Gastrocnemius medialis (tissue), 4 donors: ENCODE measurements around the gene MARF1. TPM values are rescaled to one million over a fixed set of nuclear protein-coding genes. Genes with fewer than 3 reads are reported as not detected.
"Not testable (repeated sequence)": the region's sequence is repeated elsewhere in the genome, so short reads cannot be mapped to it uniquely, and the experiment has no call there.

Source experiments
- ATAC-seq, 2 donors: fragments of 150-250 bp; one replicate each; pipeline ENCODE4 v1.9.1; 2016
- DNase-seq, 2 donors: peaks; one replicate each; pipeline ENCODE4 v3.0.0-alpha.2; 2019
- H3K27ac ChIP-seq, 4 donors: fragments of 200-600 bp; sonication (generic); 1 replicate in 1 of 4; 2 replicates in 3 of 4; pipeline ENCODE4 v1.5.1; 2016 to 2018; ENCODE audit warnings: mild to moderate bottlenecking in 2 of 4, moderate library complexity in 1 of 4
- H3K27me3 ChIP-seq, 3 donors: fragments of 200-600 bp; sonication (generic) in 2 of 3; 1 replicate in 1 of 3; 2 replicates in 2 of 3; pipeline versions ENCODE4 v1.5.1 to v1.6.0; 2016 to 2019; ENCODE audit warnings: mild to moderate bottlenecking in 1 of 3, moderate library complexity in 1 of 3
- H3K36me3 ChIP-seq, 2 donors: fragments of 200-600 bp; sonication (generic) in 1 of 2; one replicate each; pipeline ENCODE4 v1.5.1; 2017 to 2018
- H3K4me1 ChIP-seq, 2 donors: fragments of 200-600 bp; sonication (generic) in 1 of 2; one replicate each; pipeline ENCODE4 v1.5.1; 2016 to 2017; ENCODE audit warnings: mild to moderate bottlenecking in 2 of 2
- H3K4me3 ChIP-seq, 4 donors: fragments of 200-600 bp; sonication (generic) in 3 of 4; 1 replicate in 1 of 4; 2 replicates in 3 of 4; pipeline ENCODE4 v1.5.1; 2016 to 2019; ENCODE audit warnings: mild to moderate bottlenecking in 2 of 4
- H3K9me3 ChIP-seq, 3 donors: fragments of 200-600 bp; sonication (generic) in 2 of 3; 1 replicate in 1 of 3; 2 replicates in 2 of 3; pipeline ENCODE4 v1.5.1; 2016 to 2019
- POLR2A ChIP-seq, 2 donors: fragments of 450-650 bp; IDR thresholded peaks; one replicate each; pipeline ENCODE4 v1.6.1; 2017; ENCODE audit warnings: antibody characterized with exemption in 2 of 2, mild to moderate bottlenecking in 2 of 2, moderate library complexity in 2 of 2
- in situ Hi-C, 4 donors: fragments of 200-750 bp; cut with MboI; loops; one replicate each; pipeline versions ENCODE4 v1.15.0 to v1.8.0; 2017; ENCODE audit warnings: low sequenced_read_pairs in 4 of 4
- intact Hi-C: fragments of 100-400 bp; cut with DNase I; formaldehyde crosslinking; loops from one replicate; pipeline ENCODE4 v1.15.1; 2023; ENCODE audit warnings: low total_unique reads
- total RNA-seq, 4 donors: library from RNA; depleted of rRNA; stranded (reverse); fragments of >200 nt; gene quantifications; one replicate each; pipeline versions ENCODE4 v1.1.0 to v1.2.3, GENCODE V29; 2016
- TF ChIP-seq, protein P1 (sequence below), 5 experiments: fragments of 450-650 bp in 3 of 5; fragments of 200-600 bp in 2 of 5; sonication (generic) in 2 of 5; IDR thresholded peaks in 4 of 5; conservative IDR thresholded peaks in 1 of 5; 1 replicate in 4 of 5; 2 replicates in 1 of 5; pipeline ENCODE4 v1.5.1; 2016 to 2019; ENCODE audit warnings: antibody characterized with exemption in 5 of 5, mild to moderate bottlenecking in 3 of 5, moderate library complexity in 3 of 5

MARF1 gene
- total RNA-seq, 4 donors from 2014 or later: 19.5 to 29.8 (median 26.5) TPM

DNA sequence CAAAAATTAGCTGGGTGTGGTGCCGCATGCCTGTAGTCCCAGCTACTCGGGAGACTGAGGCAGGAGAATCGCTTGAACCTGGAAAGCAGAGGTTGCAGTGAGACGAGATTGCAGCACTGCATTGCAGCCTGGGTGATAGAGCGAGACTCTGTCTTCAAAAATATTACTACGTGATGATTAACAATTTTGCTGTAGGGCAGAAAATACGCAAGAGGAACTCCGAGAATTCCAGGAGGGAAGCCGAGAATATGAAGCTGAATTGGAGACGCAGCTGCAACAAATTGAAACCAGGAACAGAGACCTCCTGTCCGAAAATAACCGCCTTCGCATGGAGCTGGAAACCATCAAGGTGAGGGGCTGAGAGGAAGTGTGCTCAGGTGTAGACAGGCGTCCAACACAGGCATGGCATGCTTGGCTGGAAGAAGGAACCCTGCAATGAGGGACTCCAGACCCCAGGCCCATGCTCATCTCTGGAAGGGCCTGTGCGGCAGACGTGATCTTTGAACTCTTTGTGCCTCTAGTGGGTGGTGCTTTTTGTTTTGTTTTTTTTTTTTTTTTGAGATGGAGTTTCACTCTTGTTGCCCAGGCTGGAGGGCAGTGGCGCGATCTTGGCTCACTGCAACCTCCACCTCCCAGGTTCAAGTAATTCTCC is 24.3 kb upstream of the MARF1 start:
- Histone ChIP-seq H3K27ac (no peak overlapping the region), H3K9me3 (no peaks in the 10 kb centered on the region), H3K4me3 (no peak overlapping the region), H3K27me3 (no peaks in the 10 kb centered on the region), H3K4me1 (peaks cover 3 to 6% of the 10 kb centered on the region in 2 donors), H3K36me3 (peaks cover 4 to 34% of the 10 kb centered on the region in 2 donors)
- ATAC-seq: no peak
- TF ChIP-seq, protein P1, sequence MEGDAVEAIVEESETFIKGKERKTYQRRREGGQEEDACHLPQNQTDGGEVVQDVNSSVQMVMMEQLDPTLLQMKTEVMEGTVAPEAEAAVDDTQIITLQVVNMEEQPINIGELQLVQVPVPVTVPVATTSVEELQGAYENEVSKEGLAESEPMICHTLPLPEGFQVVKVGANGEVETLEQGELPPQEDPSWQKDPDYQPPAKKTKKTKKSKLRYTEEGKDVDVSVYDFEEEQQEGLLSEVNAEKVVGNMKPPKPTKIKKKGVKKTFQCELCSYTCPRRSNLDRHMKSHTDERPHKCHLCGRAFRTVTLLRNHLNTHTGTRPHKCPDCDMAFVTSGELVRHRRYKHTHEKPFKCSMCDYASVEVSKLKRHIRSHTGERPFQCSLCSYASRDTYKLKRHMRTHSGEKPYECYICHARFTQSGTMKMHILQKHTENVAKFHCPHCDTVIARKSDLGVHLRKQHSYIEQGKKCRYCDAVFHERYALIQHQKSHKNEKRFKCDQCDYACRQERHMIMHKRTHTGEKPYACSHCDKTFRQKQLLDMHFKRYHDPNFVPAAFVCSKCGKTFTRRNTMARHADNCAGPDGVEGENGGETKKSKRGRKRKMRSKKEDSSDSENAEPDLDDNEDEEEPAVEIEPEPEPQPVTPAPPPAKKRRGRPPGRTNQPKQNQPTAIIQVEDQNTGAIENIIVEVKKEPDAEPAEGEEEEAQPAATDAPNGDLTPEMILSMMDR (IDR thresholded peaks at IDR 0.05 in 4 of 5, conservative IDR thresholded peaks at IDR 0.05 in 1 of 5): no peak
- no peak for TF ChIP-seq POLR2A (IDR thresholded peaks at IDR 0.05)
- in situ Hi-C loops (no loop called here), intact Hi-C loops (no loop called here)
- no peak for DNase-seq

DNA sequence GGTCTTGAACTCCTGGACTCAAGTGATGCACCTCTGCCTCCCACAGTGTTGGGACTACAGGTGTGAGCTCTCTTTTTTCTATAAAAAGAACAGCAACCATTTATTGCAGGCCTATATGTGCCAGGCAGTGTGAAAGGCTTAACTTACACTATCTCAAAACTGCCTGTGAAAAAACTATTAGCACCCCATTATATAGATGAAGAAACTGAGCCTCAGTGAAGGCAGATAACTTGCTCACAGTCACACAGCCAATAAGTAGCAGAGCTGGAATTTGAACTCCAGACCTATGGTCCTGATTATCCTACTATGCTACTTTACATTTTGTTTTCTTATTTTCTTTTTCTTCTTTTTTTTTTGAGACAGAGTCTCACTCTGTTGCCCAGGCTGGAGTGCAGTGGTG is 22.2 kb upstream of the MARF1 start:
- intact Hi-C loops: no loop called here
- Histone ChIP-seq H3K4me3 (no peak overlapping the region), H3K9me3 (no peaks in the 10 kb centered on the region), H3K4me1 (no peaks in the 10 kb centered on the region), H3K27ac (no peak overlapping the region), H3K36me3 (peaks cover 4 to 34% of the 10 kb centered on the region in 2 donors), H3K27me3 (no peaks in the 10 kb centered on the region)
- in situ Hi-C loops: no loop called here
- ATAC-seq (no peak), DNase-seq (no peak)
- TF ChIP-seq, protein P1 (IDR thresholded peaks at IDR 0.05 in 4 of 5, conservative IDR thresholded peaks at IDR 0.05 in 1 of 5): no peak
- no peak for TF ChIP-seq POLR2A (IDR thresholded peaks at IDR 0.05)

DNA sequence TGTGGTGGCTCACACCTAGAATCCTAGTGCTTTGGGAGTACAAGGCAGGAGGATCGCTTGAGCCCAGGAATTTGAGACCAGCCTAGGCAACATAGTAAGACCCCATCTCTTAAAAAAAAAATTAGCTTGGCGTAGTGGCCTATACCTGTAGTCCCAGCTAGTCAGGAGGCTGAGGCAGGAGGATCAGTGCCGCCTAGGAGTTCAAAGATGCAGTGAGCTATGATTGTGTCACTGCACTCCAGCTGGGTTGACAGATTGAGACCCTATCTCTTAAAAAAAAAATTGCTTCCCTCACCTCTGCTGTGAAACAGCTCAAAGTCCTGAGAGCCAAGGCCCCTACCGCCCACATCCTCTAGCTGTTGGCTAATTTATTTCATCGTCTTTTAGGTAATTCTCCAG is 17.2 kb upstream of the MARF1 start:
- DNase-seq (no peak), ATAC-seq (no peak)
- no peak for TF ChIP-seq POLR2A (IDR thresholded peaks at IDR 0.05)
- TF ChIP-seq, protein P1 (IDR thresholded peaks at IDR 0.05 in 4 of 5, conservative IDR thresholded peaks at IDR 0.05 in 1 of 5): no peak
- no peaks in the 10 kb centered on the region for H3K4me1 ChIP-seq
- H3K36me3 ChIP-seq: peaks cover 0 to 5% of the 10 kb centered on the region in 2 donors
- no peak overlapping the region for H3K4me3 ChIP-seq
- H3K27ac ChIP-seq: no peak overlapping the region
- no peaks in the 10 kb centered on the region for H3K9me3 ChIP-seq
- intact Hi-C loops: no loop called here
- in situ Hi-C loops: no loop called here
- no peaks in the 10 kb centered on the region for H3K27me3 ChIP-seq

DNA sequence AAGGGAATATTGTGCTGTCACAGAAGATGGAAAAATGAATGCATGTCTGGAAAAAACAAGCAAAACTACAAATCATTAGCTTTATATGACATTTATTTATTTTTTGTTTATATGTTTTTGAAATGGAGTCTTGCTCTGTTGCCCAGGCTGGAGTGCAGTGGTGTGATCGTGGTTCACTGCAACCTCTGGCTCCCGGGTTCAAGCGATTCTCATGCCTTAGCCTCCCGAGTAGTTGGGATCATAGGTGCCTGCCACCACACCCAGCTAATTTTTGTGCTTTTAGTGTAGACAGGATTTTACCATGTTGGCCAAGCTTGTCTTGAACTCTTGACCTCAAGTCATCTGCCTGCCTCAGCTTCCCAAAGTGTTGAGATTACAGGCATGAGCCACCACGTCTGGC is 15.6 kb upstream of the MARF1 start:
- H3K4me3 ChIP-seq: no peak overlapping the region
- no peak for ATAC-seq
- no peak overlapping the region for H3K27ac ChIP-seq
- H3K36me3 ChIP-seq: no peaks in the 10 kb centered on the region
- H3K9me3 ChIP-seq: no peaks in the 10 kb centered on the region
- DNase-seq: no peak
- TF ChIP-seq, protein P1 (IDR thresholded peaks at IDR 0.05 in 4 of 5, conservative IDR thresholded peaks at IDR 0.05 in 1 of 5): no peak
- no peak for TF ChIP-seq POLR2A (IDR thresholded peaks at IDR 0.05)
- intact Hi-C loops (no loop called here), in situ Hi-C loops (no loop called here)
- no peaks in the 10 kb centered on the region for H3K4me1 ChIP-seq
- H3K27me3 ChIP-seq: no peaks in the 10 kb centered on the region

DNA sequence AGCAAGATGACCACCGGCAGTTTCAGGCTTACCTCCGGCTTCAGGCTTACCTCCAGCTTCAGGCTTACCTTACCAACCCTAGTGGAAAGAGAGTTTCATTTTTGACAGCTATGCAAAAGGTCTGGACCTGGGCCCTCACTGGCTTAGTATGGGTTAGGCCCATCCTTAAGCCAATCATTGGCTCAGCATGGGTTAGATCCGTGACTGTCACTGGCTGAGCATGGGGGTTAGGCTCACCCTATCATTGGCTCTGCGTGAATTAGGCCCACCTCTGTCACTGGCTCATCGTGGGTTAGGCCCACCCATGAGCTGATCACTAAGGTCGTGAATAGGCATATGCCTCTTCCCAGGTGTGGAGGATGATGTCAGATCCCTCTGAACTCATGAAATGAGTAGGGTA is 15.2 kb upstream of the MARF1 start:
- no peak for DNase-seq
- ATAC-seq: no peak
- no peaks in the 10 kb centered on the region for H3K36me3 ChIP-seq
- H3K27me3 ChIP-seq: no peaks in the 10 kb centered on the region
- no peak overlapping the region for H3K27ac ChIP-seq
- H3K9me3 ChIP-seq: no peaks in the 10 kb centered on the region
- intact Hi-C loops: no loop called here
- no peak for TF ChIP-seq POLR2A (IDR thresholded peaks at IDR 0.05)
- TF ChIP-seq, protein P1 (IDR thresholded peaks at IDR 0.05 in 4 of 5, conservative IDR thresholded peaks at IDR 0.05 in 1 of 5): no peak
- no peaks in the 10 kb centered on the region for H3K4me1 ChIP-seq
- no peak overlapping the region for H3K4me3 ChIP-seq
- in situ Hi-C loops: no loop called here

DNA sequence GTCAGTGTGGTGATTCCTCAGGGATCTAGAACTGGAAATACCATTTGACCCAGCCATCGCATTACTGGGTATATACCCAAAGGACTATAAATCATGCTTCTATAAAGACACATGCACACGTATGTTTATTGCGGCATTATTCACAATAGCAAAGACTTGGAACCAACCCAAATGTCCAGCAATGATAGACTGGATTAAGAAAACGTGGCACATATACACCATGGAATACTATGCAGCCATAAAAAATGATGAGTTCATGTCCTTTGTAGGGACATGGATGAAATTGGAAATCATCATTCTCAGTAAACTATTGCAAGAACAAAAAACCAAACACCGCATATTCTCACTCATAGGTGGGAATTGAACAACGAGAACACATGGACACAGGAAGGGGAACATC is 12.6 kb upstream of the MARF1 start:
- intact Hi-C loops, H3K4me3 ChIP-seq, DNase-seq, in situ Hi-C loops, H3K9me3 ChIP-seq, H3K27ac ChIP-seq, H3K36me3 ChIP-seq, H3K27me3 ChIP-seq, H3K4me1 ChIP-seq, ATAC-seq: not testable (repeated sequence)
